HCT116 (cell line): ENCODE data around the gene POLR2I. TPM values are rescaled to one million over a fixed set of nuclear protein-coding genes. Genes with fewer than 3 reads are reported as not detected.
"Not testable (repeated sequence)": the region's sequence is repeated elsewhere in the genome, so short reads cannot be mapped to it uniquely, and the experiment has no call there.

Source experiments
- ATAC-seq: fragments of 200-7000 bp; cut with Tn5 transposase; 2 replicates; pipeline ENCODE4 v1.9.1; 2020; ENCODE audit warnings: mild to moderate bottlenecking, moderate library complexity
- BruUV-seq: library from RNA; stranded (reverse); fragments of 400-500 nt; replicated peaks from 2 replicates; lab custom pipeline; 2021; lab: Mats Ljungman, UMichigan
- CTCF ChIA-PET: fragments of 300-600 bp; sonication (Branson Sonifier 250); formaldehyde crosslinking; loops from one replicate; lab custom pipeline; 2021; ENCODE audit warnings: antibody characterized with exemption; lab: Charles Lee
- POLR2A ChIA-PET: fragments of 300-600, 350-600 bp; sonication (Branson Sonifier 250); formaldehyde crosslinking; loops from one replicate; lab custom pipeline; 2021; ENCODE audit warnings: antibody characterized with exemption; lab: Charles Lee
- RAD21 ChIA-PET, 2 experiments: fragments of 300-600 bp; sonication (Branson Sonifier 250); formaldehyde crosslinking; loops; one replicate each; lab custom pipeline; 2023; ENCODE audit warnings: low total read pairs in 2 of 2; ENCODE audit not compliant: uncharacterized antibody in 2 of 2, unreplicated experiment in 2 of 2, low non-redundant PET in 1 of 2; lab: Charles Lee
- DNase-seq: peaks from one replicate; pipeline ENCODE4 v3.0.0-alpha.2; 2010; ENCODE audit warnings: low read depth, low spot score
- H2AFZ ChIP-seq: fragments of 200-600 bp; shearing (Covaris generic), sonication (generic); 2 replicates; pipeline ENCODE4 v1.6.1; 2017; ENCODE audit warnings: low read depth, mixed run types, mixed read lengths, antibody characterized with exemption, low read length; ENCODE audit not compliant: poor library complexity, severe bottlenecking
- H3K27ac ChIP-seq: 2 replicates; pipeline ENCODE4 v1.5.1; 2012; ENCODE audit warnings: low read depth, low read length
- H3K27me3 ChIP-seq: fragments of 200-600 bp; sonication (generic); 2 replicates; pipeline ENCODE4 v1.6.1; 2016; ENCODE audit warnings: mixed run types, low read length, mixed read lengths; ENCODE audit not compliant: insufficient read depth
- H3K36me3 ChIP-seq, 2 experiments: fragments of 200-500 bp in 1 of 2; fragments of 200-600 bp in 1 of 2; sonication (Bioruptor generic) in 1 of 2; sonication (generic) in 1 of 2; 2 replicates each; pipeline versions ENCODE4 v1.5.1 to v1.6.1; 2014 to 2016; ENCODE audit warnings: low read length in 2 of 2, inconsistent platforms in 1 of 2, mixed read lengths in 1 of 2, mixed run types in 1 of 2; ENCODE audit not compliant: insufficient read depth in 2 of 2, control insufficient read depth in 1 of 2
- H3K4me1 ChIP-seq, 2 experiments: fragments of 200-600 bp in 1 of 2; sonication (generic) in 1 of 2; 2 replicates each; pipeline versions ENCODE4 v1.5.1 to v1.6.1; 2012 to 2017; ENCODE audit warnings: low read length in 2 of 2, inconsistent platforms in 1 of 2, mild to moderate bottlenecking in 1 of 2, mixed read lengths in 1 of 2, mixed run types in 1 of 2, moderate library complexity in 1 of 2; ENCODE audit not compliant: insufficient read depth in 2 of 2, control insufficient read depth in 1 of 2
- H3K4me2 ChIP-seq: fragments of 200-600 bp; sonication (generic); 2 replicates; pipeline ENCODE4 v1.6.1; 2017; ENCODE audit warnings: mixed run types, low read length, mixed read lengths
- H3K4me3 ChIP-seq, 2 experiments: fragments of 200-600 bp in 1 of 2; sonication (generic) in 1 of 2; replicated peaks in 1 of 2; 2 replicates each; pipeline ENCODE4 v1.5.1; 2011 to 2016; ENCODE audit warnings: low read length in 2 of 2, control low read depth in 1 of 2, low read depth in 1 of 2, mild to moderate bottlenecking in 1 of 2, mixed read lengths in 1 of 2, mixed run types in 1 of 2
- H3K79me2 ChIP-seq: fragments of 200-600 bp; sonication (generic); 2 replicates; pipeline ENCODE4 v1.6.1; 2017; ENCODE audit warnings: mild to moderate bottlenecking, mixed run types, low read length, moderate library complexity, mixed read lengths; ENCODE audit not compliant: insufficient read depth
- H3K9ac ChIP-seq: fragments of 200-600 bp; sonication (generic); 2 replicates; pipeline ENCODE4 v1.6.1; 2016; ENCODE audit warnings: low read length, mixed read lengths
- H3K9me2 ChIP-seq: fragments of 200-600 bp; sonication (generic), shearing (Covaris generic); 2 replicates; pipeline ENCODE4 v1.6.1; 2017; ENCODE audit warnings: mixed run types, mild to moderate bottlenecking, moderate library complexity; ENCODE audit not compliant: insufficient read depth
- H3K9me3 ChIP-seq, 2 experiments: fragments of 200-500 bp in 1 of 2; fragments of 200-600 bp in 1 of 2; sonication (Bioruptor generic) in 1 of 2; sonication (generic) in 1 of 2; 2 replicates each; pipeline ENCODE4 v1.6.1; 2014 to 2017; ENCODE audit warnings: low read length in 2 of 2, mixed read lengths in 2 of 2, inconsistent platforms in 1 of 2, low read depth in 1 of 2, mild to moderate bottlenecking in 1 of 2, mixed run types in 1 of 2, moderate library complexity in 1 of 2; ENCODE audit not compliant: control insufficient read depth in 1 of 2, insufficient read depth in 1 of 2
- H4K20me1 ChIP-seq: fragments of 200-600 bp; sonication (generic), shearing (Covaris generic); 2 replicates; pipeline ENCODE4 v1.6.1; 2017; ENCODE audit warnings: mixed run types, mild to moderate bottlenecking, moderate library complexity; ENCODE audit not compliant: insufficient read depth
- SRF ChIP-seq: IDR thresholded peaks from 2 replicates; pipeline ENCODE4 v1.6.1; 2012; ENCODE audit warnings: low read depth
- intact Hi-C: fragments of 100-400 bp; cut with micrococcal nuclease; formaldehyde crosslinking; loops from 2 replicates; pipeline ENCODE4 v1.10.0; 2022
- total RNA-seq: library from RNA; stranded (reverse); gene quantifications from one replicate; pipeline ENCODE4 v1.2.1, GENCODE V29; 2021; ENCODE audit not compliant: unreplicated experiment
- TF ChIP-seq, protein P1 (sequence below): IDR thresholded peaks from 2 replicates; pipeline ENCODE4 v1.6.1; 2012; ENCODE audit warnings: low read depth

Gene POLR2I
- total RNA-seq, 1 experiment from 2014 or later, result 108 TPM

DNA sequence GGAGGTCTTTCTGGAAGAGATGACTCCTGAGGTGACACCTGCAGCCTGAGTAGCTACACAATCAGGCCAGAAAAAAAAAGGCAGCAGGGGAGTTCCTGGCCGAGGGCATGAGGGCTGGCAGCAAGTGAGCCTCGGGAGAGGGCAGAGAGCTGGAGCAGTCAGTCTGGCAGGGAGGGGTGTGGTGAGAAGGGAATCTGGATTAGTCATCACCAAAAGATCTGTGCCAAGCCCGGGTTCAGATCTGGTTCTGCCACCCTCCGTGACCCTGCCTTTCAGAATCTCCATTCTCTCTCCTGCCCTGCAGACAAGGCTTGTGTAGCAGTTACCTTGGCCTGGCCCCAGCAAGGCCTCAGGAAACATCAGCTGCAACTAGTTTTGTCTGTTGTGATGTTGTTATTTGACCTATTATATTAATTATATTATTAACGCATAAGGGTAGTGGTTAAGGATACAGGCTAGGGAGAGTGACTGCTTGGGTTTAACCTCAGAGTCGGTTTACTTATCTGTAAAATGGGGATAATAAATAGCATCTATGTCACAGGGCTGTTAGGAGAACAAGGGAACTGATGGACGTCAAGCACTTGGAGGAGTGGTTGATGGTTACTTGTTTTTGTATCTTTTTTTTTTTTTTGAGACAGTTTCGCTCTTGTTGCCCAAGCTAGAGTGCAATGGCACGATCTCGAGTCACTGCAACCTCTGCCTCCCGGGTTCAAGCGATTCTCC, 22.4 kb upstream of the POLR2I start (continued):
- TF ChIP-seq, protein P1, sequence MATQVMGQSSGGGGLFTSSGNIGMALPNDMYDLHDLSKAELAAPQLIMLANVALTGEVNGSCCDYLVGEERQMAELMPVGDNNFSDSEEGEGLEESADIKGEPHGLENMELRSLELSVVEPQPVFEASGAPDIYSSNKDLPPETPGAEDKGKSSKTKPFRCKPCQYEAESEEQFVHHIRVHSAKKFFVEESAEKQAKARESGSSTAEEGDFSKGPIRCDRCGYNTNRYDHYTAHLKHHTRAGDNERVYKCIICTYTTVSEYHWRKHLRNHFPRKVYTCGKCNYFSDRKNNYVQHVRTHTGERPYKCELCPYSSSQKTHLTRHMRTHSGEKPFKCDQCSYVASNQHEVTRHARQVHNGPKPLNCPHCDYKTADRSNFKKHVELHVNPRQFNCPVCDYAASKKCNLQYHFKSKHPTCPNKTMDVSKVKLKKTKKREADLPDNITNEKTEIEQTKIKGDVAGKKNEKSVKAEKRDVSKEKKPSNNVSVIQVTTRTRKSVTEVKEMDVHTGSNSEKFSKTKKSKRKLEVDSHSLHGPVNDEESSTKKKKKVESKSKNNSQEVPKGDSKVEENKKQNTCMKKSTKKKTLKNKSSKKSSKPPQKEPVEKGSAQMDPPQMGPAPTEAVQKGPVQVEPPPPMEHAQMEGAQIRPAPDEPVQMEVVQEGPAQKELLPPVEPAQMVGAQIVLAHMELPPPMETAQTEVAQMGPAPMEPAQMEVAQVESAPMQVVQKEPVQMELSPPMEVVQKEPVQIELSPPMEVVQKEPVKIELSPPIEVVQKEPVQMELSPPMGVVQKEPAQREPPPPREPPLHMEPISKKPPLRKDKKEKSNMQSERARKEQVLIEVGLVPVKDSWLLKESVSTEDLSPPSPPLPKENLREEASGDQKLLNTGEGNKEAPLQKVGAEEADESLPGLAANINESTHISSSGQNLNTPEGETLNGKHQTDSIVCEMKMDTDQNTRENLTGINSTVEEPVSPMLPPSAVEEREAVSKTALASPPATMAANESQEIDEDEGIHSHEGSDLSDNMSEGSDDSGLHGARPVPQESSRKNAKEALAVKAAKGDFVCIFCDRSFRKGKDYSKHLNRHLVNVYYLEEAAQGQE, result no peak
- no peak for TF ChIP-seq SRF

DNA sequence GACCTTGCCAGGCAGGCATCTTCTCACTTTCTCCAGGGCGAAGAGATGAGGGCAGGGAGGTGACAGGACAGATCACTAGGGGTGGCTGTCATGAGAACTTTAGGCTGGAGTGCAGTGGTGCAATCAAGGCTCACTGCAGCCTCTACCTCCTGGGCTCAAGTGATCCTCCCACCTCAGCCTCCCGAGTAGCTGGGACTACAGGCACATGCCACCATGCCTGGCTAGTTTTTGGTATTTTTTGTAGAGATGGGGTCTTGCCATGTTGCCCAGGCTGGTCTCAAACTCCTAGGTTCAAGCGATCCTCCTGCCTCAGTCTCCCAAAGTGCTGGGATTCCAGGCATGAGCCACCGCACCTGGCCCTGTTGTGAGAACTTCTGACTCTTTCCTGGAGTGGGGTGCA, 20.2 kb upstream of the POLR2I start:
- BruUV-seq, H3K79me2 ChIP-seq, H3K4me3 ChIP-seq, POLR2A ChIA-PET, H3K27ac ChIP-seq, H3K9me2 ChIP-seq, RAD21 ChIA-PET, H3K36me3 ChIP-seq, H3K9me3 ChIP-seq, CTCF ChIA-PET, ATAC-seq, H3K27me3 ChIP-seq, H3K9ac ChIP-seq, DNase-seq, H4K20me1 ChIP-seq, H2AFZ ChIP-seq: not testable (repeated sequence)
- intact Hi-C loops, result loop anchor here (10.0 kb wide), 1 partner anchor 1080 kb away; the partner anchor contains the start of genes ZNF383 and ZNF585B
- peak overlapping the region; percentile 92 for H3K4me2 ChIP-seq
- peaks cover 80 to 97% of the 10 kb centered on the region in 2 experiments for H3K4me1 ChIP-seq

DNA sequence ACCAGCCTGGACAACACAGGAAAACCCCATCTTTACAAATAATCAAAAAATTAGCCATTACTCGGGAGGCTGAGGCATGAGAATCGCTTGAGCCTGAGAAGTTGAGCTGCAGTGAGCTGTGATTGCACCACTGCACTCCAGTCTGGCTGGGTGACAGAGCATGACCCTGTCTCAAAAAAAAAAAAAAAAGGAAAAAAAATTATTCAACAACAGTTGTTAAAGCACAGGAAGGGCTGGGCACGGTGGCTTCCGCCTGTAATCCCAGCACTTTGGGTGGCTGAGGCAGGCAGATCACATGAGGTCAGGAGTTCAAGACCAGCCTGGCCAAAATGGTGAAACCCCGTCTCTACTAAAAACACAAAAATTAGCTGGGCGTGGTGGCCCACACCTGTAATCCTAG, 16.5 kb upstream of the POLR2I start:
- Histone ChIP-seq H3K27ac (peak overlapping the region; percentile 60), H3K9ac (peak overlapping the region; percentile 40), H3K4me2 (peak overlapping the region; percentile 73), H3K4me1 (peaks cover 63 to 86% of the 10 kb centered on the region in 2 experiments)
- H3K79me2 ChIP-seq, H4K20me1 ChIP-seq, H3K9me3 ChIP-seq, H3K27me3 ChIP-seq, BruUV-seq, H3K9me2 ChIP-seq, DNase-seq, H3K4me3 ChIP-seq, H3K36me3 ChIP-seq, ATAC-seq, RAD21 ChIA-PET, H2AFZ ChIP-seq: not testable (repeated sequence)
- intact Hi-C loops, result loop anchor here (10.0 kb wide), 1 partner anchor 1084 kb away; the partner anchor contains the start of genes ZNF383 and ZNF585B
- ChIA-PET POLR2A (interaction anchor here (0.8 kb wide), 2 partner anchors 9 to 16 kb away, joined by 3 to 4 read pairs; partner anchors contain the start of genes CAPNS1 and TBCB), CTCF (interaction anchor here (0.9 to 1.3 kb wide), 2 partner anchors 9 to 16 kb away, joined by 3 read pairs; partner anchors contain the start of genes CAPNS1, POLR2I and TBCB)
